ENCODE data around the gene LMF1.
A peak's percentile ranks its signal among the peaks of the same experiment; 100 is the strongest.
"Not testable (repeated sequence)": the region's sequence is repeated elsewhere in the genome, so short reads cannot be mapped to it uniquely, and the experiment has no call there.

The LMF1 gene

DNA sequence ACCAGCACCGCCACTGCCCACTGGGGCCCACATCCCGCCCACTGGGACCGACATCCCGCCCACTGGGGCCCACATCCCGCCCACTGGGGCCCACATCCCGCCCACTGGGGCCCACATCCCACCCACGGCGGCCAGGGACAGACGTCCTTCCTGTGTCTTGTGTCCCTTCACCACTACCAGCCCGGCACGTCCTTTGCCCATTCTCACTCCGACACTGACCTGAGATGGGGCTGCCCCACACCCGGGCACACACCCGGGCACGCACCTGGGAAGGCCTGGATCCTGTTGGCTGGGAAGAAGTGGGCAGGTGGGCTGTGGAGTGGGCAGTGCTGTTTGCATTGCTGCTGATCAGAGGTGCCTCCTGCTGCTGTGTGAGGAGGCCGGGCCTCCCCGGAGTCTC is 141.9 kb downstream of the LMF1 start:
- DNase-seq (ENCODE audit: low read depth) = no peak

DNA sequence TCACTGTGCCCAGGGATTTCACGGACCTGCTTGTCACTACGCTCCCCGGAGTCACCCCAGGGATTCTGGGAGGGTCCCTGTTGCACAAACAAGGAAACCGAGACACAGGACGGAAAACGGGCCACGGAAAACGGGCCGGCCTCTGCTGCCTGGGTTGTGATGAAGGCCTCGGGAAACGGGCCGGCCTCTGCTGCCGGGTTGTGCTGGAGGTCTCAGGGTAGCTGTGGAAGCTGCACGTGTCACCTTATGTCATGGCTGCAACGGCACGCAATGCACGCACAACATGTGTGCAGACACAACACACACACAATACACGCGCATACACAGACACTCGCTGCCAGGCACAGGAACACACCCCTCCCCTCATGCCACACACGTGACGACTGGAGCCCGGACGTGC is 143.3 kb downstream of the LMF1 start:
- no peak for DNase-seq (ENCODE audit: low read depth)

DNA sequence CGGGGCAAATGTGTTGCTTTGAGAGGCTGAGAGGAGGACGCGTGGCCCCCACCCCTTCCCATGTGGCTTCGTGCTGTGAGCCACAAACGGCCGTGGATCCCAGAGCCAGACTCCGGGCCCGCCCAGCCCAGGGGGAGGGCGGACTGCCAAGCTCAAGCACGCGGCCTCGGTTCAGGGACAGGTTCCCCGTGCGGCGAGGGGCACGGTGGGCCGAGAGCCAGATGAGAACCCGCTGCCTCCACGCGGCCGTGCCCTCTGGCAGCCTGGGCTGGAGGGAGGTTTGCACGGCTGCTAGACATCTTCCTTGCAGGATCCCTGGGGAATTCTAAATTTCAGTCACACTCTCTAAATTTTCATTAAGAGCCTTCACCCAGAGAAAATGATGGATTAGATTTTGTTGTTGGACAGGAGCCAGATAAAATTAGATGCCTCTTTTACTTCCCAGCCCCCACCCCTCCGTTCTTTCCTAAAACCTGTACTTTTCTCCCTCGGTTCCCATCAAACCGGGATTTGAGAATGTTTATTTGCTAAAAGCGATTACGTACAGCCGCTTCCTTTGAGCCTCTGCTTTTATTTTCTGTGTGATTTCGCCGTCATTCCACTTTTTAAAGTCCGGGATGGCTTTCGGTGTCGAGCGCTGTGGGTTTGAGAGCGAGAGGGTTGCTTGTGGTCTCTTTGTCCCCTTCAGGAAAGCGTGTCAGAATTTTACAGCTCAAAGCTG is 145.3 kb downstream of the LMF1 start:
- no peak for DNase-seq (ENCODE audit: low read depth)

DNA sequence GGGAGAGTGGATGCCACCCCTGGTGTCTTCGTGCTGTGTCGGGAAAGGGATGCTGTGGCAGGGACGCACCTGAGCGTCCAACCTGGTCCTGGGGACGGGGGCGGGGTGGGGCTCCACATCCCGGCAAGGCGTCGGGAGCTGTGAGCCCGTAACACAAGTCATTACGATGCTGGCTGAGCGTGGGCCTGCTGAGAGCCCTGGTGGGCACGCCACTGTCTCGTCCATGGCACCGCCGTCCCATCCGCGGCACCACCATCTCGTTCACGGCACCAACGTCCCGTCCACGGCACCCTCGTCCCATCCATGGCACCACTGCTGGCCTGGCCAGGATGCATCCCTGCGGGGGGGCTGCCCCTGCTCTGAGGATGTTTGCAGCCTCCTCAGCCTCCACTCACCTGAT is 146.2 kb downstream of the LMF1 start:
- no peak for DNase-seq (ENCODE audit: low read depth)

DNA sequence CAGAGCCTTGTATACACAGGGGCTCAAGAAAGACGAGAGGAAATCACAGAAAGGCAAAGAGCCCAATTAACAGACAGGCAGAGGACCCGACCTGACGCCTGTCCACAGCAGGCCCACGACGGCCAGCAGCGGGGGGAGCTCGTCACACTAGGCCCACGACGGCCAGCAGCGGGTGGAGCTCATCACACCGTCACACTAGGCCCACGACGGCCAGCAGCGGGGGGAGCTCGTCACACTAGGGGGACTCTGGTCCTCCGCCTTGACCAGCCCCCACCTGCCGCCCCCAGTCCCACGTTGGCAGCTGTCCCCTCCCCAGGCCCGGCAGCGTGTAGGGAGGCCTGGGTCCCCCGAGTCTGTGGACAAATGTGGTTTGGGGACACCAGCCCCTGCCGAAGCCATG is 146.6 kb downstream of the LMF1 start:
- DNase-seq (ENCODE audit: low read depth) = no peak

DNA sequence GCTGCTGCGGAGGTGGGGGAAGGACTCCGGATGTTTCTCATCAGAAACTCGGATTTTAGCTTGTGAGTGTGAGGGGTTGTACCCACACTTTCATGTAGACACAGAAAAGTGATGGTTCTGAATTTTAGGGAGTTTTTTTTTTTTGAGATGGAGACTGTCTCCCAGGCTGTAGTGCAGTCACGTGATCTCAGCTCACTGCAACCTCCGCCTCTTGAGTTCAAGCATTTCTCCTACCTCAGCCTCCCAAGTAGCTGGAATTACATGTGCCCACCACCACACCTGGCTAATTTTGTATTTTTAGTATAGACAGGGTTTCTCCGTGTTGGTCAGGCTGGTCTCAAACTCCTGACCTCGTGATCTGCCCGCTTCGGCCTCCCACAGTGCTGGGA is 147.9 kb downstream of the LMF1 start:
- DNase-seq (ENCODE audit: low read depth) = no peak

DNA sequence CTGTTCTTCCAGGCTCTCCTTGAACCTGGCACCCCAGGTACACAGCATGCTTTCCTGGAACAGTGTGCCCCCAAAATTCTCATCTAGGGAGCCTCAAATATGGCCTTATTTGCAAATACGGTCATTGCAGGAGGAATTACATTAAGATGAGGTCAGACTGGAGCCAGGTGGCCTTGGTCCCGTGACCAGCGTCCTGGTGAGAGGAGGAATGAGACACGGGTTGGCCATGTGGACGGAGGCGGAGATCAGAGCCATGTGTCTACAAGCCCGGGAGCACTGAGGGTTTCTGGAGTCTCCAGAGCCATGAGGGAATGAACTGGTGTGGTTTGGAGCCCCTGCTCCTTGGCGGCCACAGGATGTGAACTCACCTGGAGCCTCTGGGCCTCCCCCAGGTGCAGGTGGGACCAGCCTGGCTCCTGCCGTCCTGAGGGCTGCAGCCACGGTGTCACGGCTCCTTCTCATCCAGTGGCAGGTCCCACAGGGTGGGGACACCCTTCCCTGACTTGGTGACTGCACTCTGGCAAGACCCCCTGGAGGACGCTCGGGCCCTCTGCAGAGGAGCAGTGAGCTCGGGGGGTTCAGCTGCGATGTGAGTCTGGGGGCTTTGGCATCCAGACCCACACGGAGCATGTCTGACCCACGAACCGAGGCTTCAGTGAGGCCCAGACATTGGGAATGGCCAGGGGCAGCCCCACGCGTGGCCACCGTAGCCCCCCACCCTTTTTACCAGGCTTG is 148.4 kb downstream of the LMF1 start:
- no peak for DNase-seq (ENCODE audit: low read depth)

DNA sequence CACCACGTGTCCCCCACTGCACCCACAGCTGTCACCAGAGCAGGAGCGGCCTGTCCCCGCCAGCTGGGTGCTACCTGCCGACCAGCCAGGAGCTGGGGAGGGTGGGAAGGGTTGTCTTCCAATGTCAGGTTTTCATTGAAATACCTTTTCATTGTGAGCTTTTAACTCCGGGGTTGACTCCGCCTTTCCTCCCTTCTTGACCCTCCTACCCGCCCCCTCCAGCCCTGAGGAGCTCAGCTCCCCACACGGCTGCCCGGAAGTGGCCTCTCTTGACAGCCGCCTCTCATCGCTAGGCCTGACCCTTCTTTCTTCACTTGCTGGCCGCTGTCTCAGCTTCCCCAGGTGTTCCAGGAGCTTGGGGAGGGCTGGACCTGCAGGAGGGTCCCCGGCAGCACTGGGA is 149.0 kb downstream of the LMF1 start:
- no peak for DNase-seq (ENCODE audit: low read depth)

DNA sequence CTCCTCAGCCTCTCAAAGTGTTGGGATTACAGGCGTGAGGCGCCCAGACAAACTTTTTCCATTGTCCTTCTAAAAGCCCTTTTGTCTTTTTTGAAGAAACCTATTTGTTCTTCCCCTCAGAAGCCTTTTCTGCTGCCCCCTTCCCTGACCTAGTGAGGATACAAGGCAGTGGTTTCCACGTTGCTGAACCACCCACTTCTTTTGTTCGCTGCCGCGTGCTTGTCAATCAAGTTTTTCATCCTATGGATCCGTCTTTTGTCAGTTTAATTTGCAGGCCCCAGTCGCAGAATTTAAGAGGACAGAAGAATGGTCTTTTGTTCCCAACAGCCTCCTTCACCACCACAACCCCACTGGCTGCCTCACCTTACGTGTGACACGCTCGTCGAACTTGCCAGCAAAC is 150.0 kb downstream of the LMF1 start:
- no peak for DNase-seq (ENCODE audit: low read depth)

DNA sequence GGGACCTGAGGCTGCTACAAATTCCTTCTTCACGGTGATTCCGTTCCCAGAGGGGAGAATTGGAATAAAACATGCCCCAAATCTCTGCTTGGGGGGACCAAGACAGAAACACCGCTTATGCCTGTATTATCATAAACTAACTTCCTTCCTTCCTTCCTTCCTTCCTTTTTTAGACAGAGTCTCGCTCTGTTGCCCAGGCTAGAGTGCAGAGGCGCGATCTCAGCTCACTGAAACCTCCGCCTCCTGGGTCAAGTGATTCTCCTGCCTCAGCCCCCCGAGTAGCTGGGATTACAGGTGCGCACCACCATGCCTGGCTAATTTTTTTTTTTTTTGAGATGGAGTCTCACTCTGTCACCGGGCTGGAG is 150.8 kb downstream of the LMF1 start:
- DNase-seq (ENCODE audit: low read depth) = not testable (repeated sequence)

DNA sequence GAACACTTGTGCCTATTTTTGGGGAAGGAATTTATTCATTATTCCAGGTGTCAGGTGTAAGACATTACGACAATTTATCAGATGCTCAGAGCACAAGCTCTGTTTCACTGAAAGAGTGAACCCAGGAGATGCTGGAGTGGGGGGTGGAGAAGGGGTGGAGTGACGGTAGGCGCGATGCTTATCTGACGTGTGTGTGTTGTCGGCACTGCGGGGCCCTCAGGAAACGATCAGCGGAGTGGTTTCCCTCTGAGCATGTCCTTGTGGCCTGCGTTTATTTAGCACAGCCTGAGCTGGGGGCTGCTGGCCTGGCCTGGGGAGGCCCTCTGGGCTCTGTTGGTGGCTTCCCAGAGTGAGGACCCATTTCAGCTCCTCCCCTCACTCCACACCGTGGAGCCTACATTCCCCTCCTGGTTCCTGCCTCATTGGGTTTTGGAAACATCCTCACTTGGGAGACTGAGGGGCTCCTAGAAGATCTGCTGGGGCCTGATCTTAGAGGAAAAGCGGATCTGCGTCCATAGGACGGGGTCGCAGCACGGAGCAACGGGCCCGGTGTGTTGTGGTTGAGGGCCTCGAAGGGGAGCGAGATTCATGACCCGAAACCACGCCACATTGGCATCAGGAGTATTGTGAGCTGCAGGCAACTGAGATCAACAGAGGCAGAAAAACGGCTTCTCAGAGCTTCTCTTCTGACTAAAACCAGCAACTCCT is 151.3 kb downstream of the LMF1 start:
- DNase-seq (ENCODE audit: low read depth) = no peak

DNA sequence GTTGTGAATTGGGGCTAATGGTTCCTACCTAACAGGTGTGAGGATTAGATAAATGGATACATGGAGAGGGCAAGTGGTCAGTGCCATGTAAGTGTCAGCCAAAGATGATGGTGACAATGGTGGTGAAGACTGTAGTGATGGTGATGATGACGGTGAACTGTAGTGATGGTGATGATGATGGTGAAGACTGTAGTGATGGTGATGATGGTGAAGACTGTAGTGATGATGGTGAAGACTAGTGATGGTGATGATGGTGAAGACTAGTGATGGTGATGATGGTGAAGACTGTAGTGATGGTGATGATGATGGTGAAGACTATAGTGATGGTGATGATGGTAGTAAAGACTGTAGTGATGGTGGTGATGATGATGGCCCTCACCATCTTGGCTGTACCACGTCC is 152.2 kb downstream of the LMF1 start:
- no peak for DNase-seq (ENCODE audit: low read depth)

DNA sequence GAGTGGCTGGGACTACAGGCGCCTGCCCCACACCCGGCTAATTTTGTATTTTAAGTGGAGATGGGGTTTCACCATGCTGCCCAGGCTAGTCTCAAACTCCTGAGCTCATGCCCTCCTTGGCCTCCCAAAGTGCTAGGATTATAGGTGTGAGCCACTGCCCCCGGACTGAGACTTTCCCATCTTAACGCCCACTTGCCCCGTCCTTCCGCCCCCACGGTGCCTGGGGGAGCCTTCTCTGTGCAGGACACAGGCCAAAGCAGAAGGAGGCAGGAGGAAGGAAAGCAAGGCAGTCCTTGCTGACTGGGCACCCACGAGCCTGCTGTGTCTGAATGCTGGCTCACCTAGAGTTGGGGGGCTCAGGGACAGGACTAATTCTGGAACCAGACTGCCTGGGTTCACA is 152.7 kb downstream of the LMF1 start:
- no peak for DNase-seq (ENCODE audit: low read depth)

DNA sequence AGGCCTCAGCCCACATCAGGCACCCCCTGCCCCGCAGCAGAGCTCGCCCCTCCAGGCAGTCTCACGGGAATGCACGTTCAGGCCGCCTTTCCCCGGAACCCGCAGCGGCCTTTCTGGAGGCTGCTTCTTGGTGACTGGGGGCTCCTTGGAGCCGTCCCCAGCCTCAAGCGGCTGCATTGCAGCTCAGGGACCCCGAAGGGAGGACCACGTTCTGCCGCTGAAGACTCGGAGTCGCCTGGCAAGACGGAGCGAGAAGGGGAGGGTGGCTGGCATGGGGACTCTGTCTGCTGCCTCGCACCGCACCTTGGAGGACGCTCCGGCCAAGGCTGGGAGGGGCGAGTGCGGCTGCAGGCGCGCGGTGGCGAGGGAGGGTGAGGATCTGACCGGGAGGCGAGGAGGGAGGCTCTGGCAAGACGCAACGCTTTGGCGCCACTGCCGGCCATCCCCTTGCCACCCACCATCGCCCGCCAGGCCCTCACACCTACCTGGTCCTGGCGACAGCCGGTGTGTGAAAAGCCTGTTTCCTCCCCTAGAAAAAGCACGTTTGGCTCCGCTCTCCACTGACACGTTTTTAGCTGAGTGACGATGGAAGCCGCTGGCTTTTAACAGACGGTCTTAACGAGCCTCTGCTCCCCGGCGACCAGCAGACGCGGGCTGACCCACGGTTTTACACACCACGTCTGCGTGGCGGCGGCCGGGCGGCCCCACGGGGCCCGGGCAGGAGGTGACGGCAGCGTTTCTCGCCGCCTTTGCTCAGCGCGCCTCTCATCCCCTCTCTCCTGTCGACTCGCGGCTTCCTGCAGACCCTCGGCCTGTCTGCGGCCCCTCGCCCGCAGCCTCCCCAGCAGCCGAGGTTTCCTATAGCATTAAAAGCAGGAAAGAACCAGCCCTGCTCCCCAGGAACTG is 153.5 kb downstream of the LMF1 start:
- DNase-seq (ENCODE audit: low read depth) = no peak

DNA sequence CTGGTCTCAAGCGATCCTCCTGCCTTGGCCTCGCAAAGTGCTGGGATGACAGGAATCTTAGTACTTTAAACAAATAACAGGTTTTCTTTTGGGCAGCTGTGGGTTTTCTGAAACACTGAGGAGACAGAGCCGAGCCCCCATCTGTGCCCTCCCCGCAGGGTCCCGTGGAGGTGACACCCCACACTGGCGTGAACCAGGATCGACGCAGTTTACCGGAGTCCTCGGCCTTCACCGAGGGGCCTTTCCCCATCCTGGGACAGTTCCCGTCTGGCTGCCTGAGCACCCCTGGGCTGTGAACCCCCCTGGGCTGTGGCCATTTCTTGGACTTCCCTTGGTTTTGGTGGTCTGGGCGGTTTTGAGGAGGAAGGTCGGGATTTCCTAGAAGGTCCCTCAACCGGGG is 154.9 kb downstream of the LMF1 start:
- no peak for DNase-seq (ENCODE audit: low read depth)

DNA sequence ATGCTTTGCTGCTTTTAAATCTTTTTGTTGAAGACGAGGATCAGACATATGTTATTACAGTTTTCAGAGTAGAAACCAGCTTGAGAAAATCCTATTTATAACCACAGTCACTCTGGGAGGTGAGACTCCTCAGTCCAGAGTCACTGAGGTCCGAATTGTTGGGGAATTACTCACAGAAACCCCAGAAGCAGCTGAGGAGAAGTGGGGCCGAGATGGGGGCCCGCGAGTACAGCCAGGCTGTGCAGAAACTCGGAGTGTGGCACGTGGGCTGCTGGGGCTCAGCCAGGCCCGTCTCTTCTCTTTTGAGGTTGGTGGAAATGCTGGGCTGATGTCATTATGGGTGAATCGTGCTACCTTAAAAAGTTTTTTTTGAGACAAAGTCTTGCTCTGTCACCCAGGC is 155.8 kb downstream of the LMF1 start:
- no peak for DNase-seq (ENCODE audit: low read depth)

DNA sequence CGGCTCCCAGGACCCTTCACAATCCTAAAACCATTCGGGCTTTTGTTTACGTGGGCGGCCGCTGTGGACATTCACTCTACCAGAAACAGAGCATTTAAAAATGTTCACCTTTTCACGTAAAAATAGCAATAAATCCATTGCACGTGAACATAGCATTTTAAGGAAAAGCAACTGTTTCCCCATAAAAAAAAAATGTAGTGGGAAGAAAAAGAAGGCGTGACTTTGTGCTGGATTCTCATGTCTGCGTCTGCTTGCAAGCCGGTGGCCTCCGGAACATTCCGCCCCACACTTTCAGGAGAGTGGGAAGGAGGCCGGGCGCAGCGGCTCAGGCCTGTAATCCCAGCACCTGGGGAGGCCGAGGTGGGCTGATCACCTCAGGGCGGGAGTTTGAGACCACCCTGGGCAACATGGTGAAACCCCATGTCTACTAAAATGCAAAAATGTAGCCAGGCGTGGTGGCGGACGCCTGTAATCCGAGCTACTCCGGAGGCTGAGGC is 156.8 kb downstream of the LMF1 start:
- DNase-seq (ENCODE audit: low read depth) = no peak

DNA sequence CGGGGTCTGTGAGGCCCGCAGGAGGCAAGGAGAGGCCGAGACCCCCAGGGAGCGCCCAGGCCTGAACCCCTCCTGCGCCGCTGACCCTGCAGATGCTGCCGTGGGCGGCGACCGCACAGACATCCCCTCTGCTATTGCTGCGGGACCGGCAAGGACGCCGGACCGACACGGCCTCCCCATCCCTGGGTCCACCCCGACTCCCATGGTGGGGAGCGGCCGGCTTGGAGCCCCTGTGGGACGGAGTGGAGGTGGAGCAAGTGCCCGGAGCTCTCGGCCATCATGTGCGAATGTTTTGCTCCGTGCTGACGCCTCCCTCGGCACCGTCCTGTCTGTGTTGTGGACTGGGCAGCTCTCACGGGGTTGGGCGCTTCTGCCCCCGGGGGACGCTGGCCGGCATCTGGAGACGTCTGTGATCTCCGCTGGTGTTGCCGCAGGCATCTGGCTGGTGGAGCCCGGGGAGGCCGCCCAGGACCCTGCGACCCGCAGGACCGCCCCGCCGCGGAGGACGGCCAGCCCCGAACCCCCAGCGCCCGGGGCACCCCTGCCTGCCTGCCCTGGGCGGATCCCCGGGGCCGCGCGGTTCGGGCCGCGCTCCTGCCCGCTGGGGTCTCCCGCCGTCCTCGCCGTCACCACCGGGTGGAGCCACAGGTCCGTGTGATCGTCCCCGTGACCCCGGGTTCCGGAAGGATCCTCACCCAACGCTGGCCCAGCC is 157.4 kb downstream of the LMF1 start:
- DNase-seq (ENCODE audit: low read depth) = no peak

DNA sequence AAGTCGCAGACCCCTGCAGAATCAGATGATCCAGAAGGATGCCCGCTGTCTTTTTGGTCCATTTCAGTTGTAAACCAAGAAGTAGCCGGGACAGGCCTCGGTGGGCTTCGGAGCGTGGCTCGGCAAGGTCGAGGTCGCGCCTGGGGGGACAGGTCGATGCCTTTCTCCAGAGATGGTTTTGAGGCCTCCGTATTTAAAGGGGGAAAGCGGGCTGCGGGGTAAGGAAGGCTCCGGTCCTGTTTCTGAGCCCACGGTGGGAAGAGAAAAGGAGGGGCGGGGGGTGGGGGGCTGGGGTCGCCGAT is 162.7 kb downstream of the LMF1 start:
- no peak for DNase-seq (ENCODE audit: low read depth)

DNA sequence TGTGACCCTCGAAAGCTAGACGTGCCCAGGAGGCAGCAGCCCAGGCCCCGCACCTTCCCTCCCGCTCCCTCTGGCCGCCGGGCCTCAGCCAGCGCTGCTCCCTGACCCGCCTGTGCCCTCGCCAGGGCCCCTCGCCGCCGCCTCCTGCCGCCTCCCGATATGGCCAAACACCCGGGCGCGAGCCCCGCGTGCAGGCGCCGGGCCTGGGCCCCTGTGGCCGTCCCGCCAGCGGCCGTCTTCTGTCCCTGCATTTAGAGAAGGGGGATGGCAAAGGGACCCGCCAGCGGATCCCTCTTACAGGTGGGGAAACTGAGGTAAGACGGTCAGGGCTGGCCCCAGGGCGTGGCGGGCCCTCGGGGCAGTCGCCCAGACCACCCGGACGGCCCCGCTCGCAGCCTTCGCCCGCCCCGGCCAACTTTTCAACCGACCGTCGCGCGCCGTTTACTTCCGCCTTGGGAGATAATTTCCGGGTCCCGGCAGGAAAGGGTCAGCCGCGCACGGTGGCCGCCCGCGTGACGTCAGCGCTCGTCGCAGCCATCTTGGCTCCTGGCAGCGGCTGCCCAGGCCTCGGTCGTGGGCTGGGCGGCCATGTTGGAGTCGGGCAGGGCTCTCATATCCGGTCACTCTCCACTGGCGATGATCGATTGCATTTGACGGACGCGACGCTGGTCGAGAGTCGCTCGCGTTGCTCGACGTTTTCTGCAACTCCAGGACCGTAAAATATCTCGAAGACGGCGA is 163.3 kb downstream of the LMF1 start:
- DNase-seq (ENCODE audit: low read depth) = peak; percentile 68

DNA sequence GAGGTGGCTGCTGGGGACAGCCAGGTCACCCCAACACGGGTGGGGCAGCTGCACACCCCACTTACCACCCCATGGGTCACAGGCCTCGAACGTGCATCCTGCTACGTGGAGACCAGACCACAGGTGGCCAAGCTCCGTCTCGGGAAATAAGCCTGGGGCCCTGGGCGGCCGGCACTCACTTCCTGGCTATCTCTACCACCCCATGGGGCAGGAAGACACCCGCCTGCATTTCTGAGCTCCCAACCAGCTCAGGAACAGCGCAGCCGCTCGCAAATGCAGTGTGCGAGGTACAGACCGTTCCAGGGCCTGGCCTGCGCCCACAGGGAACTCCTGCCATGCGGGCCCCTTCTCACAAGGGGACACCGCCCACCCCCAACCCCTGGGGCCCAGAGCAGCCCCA is 165.3 kb downstream of the LMF1 start:
- no peak for DNase-seq (ENCODE audit: low read depth)
